H9 (cell line): ENCODE data around the gene DTWD1. TPM values are rescaled to one million over a fixed set of nuclear protein-coding genes. Genes with fewer than 3 reads are reported as not detected.
A peak's percentile ranks its signal among the peaks of the same experiment; 100 is the strongest.

Source experiments
- DNase-seq: peaks from one replicate; pipeline ENCODE4 v3.0.0-alpha.2; 2017
- H2AFZ ChIP-seq: one replicate; pipeline ENCODE4 v1.6.1; 2013; ENCODE audit warnings: mild to moderate bottlenecking, low read length, control low read depth, moderate library complexity
- H2AK5ac ChIP-seq: 2 replicates; pipeline ENCODE4 v1.6.1; 2013; ENCODE audit warnings: low read length, control low read depth, mixed read lengths; ENCODE audit not compliant: insufficient read length
- H2BK120ac ChIP-seq: one replicate; pipeline ENCODE4 v1.6.1; 2013; ENCODE audit warnings: low read depth, mild to moderate bottlenecking, low read length, control low read depth, inconsistent platforms; ENCODE audit not compliant: poor library complexity, severe bottlenecking
- H2BK12ac ChIP-seq: 2 replicates; pipeline ENCODE4 v1.6.1; 2013; ENCODE audit warnings: low read length, control low read depth, mixed read lengths, low read depth; ENCODE audit not compliant: insufficient read length
- H2BK15ac ChIP-seq: 2 replicates; pipeline ENCODE4 v1.6.1; 2013; ENCODE audit warnings: low read depth, low read length, control low read depth
- H2BK20ac ChIP-seq: one replicate; pipeline ENCODE4 v1.6.1; 2013; ENCODE audit warnings: low read depth, mild to moderate bottlenecking, low read length, control low read depth, inconsistent platforms; ENCODE audit not compliant: poor library complexity, severe bottlenecking
- H2BK5ac ChIP-seq: 2 replicates; pipeline ENCODE4 v1.6.1; 2013; ENCODE audit warnings: low read length, control low read depth, mixed read lengths; ENCODE audit not compliant: insufficient read length
- H3K14ac ChIP-seq: 2 replicates; pipeline ENCODE4 v1.6.1; 2013; ENCODE audit warnings: low read length, control low read depth; ENCODE audit not compliant: insufficient read depth
- H3K18ac ChIP-seq: 2 replicates; pipeline ENCODE4 v1.6.1; 2013; ENCODE audit warnings: low read depth, mild to moderate bottlenecking, mixed read lengths, low read length, control low read depth; ENCODE audit not compliant: insufficient read length
- H3K23ac ChIP-seq: 2 replicates; pipeline ENCODE4 v1.6.1; 2013; ENCODE audit warnings: low read length, control low read depth, mixed read lengths, low read depth; ENCODE audit not compliant: insufficient read length
- H3K23me2 ChIP-seq: 2 replicates; pipeline ENCODE4 v1.6.1; 2013; ENCODE audit warnings: low read depth, mild to moderate bottlenecking, mixed read lengths, low read length, control low read depth; ENCODE audit not compliant: insufficient read length, poor library complexity, severe bottlenecking
- H3K27ac ChIP-seq: 2 replicates; pipeline ENCODE4 v1.5.1; 2013; ENCODE audit warnings: low read length, control low read depth, mixed read lengths, low read depth; ENCODE audit not compliant: insufficient read length
- H3K27me3 ChIP-seq: 2 replicates; pipeline ENCODE4 v1.6.1; 2013; ENCODE audit warnings: low read length, control low read depth, inconsistent platforms; ENCODE audit not compliant: insufficient read depth
- H3K4ac ChIP-seq: 2 replicates; pipeline ENCODE4 v1.6.1; 2013; ENCODE audit warnings: low read depth, mild to moderate bottlenecking, control low read depth, inconsistent platforms, low read length, moderate library complexity
- H3K4me1 ChIP-seq: 2 replicates; pipeline ENCODE4 v1.6.1; 2013; ENCODE audit warnings: low read length, control low read depth, inconsistent platforms; ENCODE audit not compliant: insufficient read depth
- H3K4me2 ChIP-seq: 2 replicates; pipeline ENCODE4 v1.6.1; 2013; ENCODE audit warnings: low read length, control low read depth, mixed read lengths; ENCODE audit not compliant: insufficient read length, insufficient read depth
- H3K56ac ChIP-seq: 2 replicates; pipeline ENCODE4 v1.6.1; 2013; ENCODE audit warnings: low read depth, mild to moderate bottlenecking, mixed read lengths, low read length, control low read depth; ENCODE audit not compliant: insufficient read length
- H3K79me1 ChIP-seq: 2 replicates; pipeline ENCODE4 v1.6.1; 2013; ENCODE audit warnings: low read depth, mild to moderate bottlenecking, moderate library complexity, low read length, control low read depth, inconsistent platforms; ENCODE audit not compliant: insufficient read depth, poor library complexity, severe bottlenecking
- H3K79me2 ChIP-seq: 2 replicates; pipeline ENCODE4 v1.6.1; 2013; ENCODE audit warnings: low read length, control low read depth, inconsistent platforms; ENCODE audit not compliant: insufficient read depth
- H3K9ac ChIP-seq: 2 replicates; pipeline ENCODE4 v1.6.1; 2013; ENCODE audit warnings: low read length, control low read depth, mixed read lengths; ENCODE audit not compliant: insufficient read length; ENCODE audit errors: extremely low read depth
- H3K9me3 ChIP-seq: one replicate; pipeline ENCODE4 v1.6.1; 2013; ENCODE audit warnings: low read depth, low read length, inconsistent platforms; ENCODE audit not compliant: control insufficient read depth
- H3T11ph ChIP-seq: one replicate; pipeline ENCODE4 v1.6.1; 2013; ENCODE audit warnings: mild to moderate bottlenecking, low read length, control low read depth, inconsistent platforms
- H4K20me1 ChIP-seq: one replicate; pipeline ENCODE4 v1.6.1; 2013; ENCODE audit not compliant: control insufficient read depth, insufficient read length, insufficient read depth
- H4K5ac ChIP-seq: 2 replicates; pipeline ENCODE4 v1.6.1; 2013; ENCODE audit warnings: low read depth, mild to moderate bottlenecking, mixed read lengths, low read length, control low read depth; ENCODE audit not compliant: insufficient read length
- H4K8ac ChIP-seq: replicated peaks from 2 replicates; pipeline ENCODE4 v1.6.1; 2013; ENCODE audit warnings: low read length, control low read depth, mixed read lengths, low read depth; ENCODE audit not compliant: insufficient read length
- H4K91ac ChIP-seq: 2 replicates; pipeline ENCODE4 v1.6.1; 2013; ENCODE audit warnings: low read depth, mild to moderate bottlenecking, moderate library complexity, mixed read lengths, low read length, control low read depth; ENCODE audit not compliant: insufficient read length
- H3K27ac Mint-ChIP-seq, 3 experiments: 2 replicates in 2 of 3; 3 replicates in 1 of 3; pipeline ENCODE4 v1.8.0; 2020 to 2021; ENCODE audit warnings: mixed read lengths in 3 of 3, mild to moderate bottlenecking in 1 of 3, moderate library complexity in 1 of 3
- H3K27me3 Mint-ChIP-seq: 2 replicates; pipeline ENCODE4 v1.8.0; 2021; ENCODE audit warnings: low read depth, mild to moderate bottlenecking, moderate library complexity, mixed read lengths
- H3K36me3 Mint-ChIP-seq, 3 experiments: 2 replicates in 2 of 3; 3 replicates in 1 of 3; pipeline ENCODE4 v1.8.0; 2020 to 2021; ENCODE audit warnings: low read depth in 3 of 3, mixed read lengths in 3 of 3; ENCODE audit not compliant: insufficient read depth in 1 of 3
- H3K4me1 Mint-ChIP-seq, 2 experiments: 2 replicates each; pipeline ENCODE4 v1.8.0; 2020; ENCODE audit warnings: mixed read lengths in 2 of 2
- H3K4me3 Mint-ChIP-seq, 2 experiments: 2 replicates in 1 of 2; 3 replicates in 1 of 2; pipeline ENCODE4 v1.8.0; 2020 to 2021; ENCODE audit warnings: mild to moderate bottlenecking in 2 of 2, mixed read lengths in 2 of 2, moderate library complexity in 1 of 2
- H3K9me3 Mint-ChIP-seq, 2 experiments: 2 replicates in 1 of 2; 3 replicates in 1 of 2; pipeline ENCODE4 v1.8.0; 2020; ENCODE audit warnings: mild to moderate bottlenecking in 2 of 2, mixed read lengths in 2 of 2, moderate library complexity in 1 of 2
- WGBS: extraction: QIAGEN DNeasy Blood & Tissue Kit; methylation state at CpG from one replicate; pipeline ENCODE4 v1.1.7; 2013; ENCODE audit warnings: missing lambda C conversion rate, low lambda C conversion rate, mixed read lengths; ENCODE audit not compliant: insufficient read length; ENCODE audit errors: extremely low coverage; 5-methylcytosine and 5-hydroxymethylcytosine counted together
- total RNA-seq: library from RNA; stranded (reverse); gene quantifications from 2 replicates; pipeline ENCODE4 v1.2.1, GENCODE V29; 2021
- TF ChIP-seq, protein P1 (sequence below): fragments of 200-600 bp; sonication (generic); conservative IDR thresholded peaks from 3 replicates; pipeline ENCODE4 v1.8.0; 2021; ENCODE audit warnings: antibody characterized with exemption, mild to moderate bottlenecking

Gene DTWD1
- total RNA-seq, 1 experiment from 2014 or later = 26.7 TPM

DNA sequence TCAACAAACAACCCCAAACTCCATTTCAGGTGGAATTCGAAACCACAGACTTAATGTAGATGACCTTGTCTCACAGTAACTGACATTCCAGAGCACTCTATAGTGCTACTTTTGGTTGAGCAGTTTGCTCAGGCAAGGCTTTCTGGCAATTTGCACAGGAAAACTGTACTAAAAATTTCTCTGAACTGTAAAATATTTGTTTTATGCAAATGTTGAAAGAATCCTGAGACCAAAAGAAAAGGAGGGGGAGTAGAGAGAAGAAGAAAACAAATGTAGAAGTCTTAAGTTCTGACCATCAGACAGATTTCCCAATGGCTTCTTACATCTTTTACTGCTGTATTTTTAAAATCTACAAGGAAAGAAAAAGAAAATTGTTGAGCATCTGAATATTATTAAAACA, 53.5 kb downstream of the DTWD1 start:
- Histone ChIP-seq H3K27ac (no peak overlapping the region), H4K91ac (no peak overlapping the region), H3K9me3 (no peaks in the 10 kb centered on the region), H4K5ac (no peak overlapping the region), H3K4me1 (no peaks in the 10 kb centered on the region), H3K4ac (no peak overlapping the region), H3T11ph (no peak overlapping the region), H3K23ac (no peak overlapping the region), H2BK12ac (no peak overlapping the region), H4K8ac (no peak overlapping the region), H3K14ac (no peak overlapping the region), H2AFZ (no peak overlapping the region), H3K23me2 (no peaks in the 10 kb centered on the region), H4K20me1 (no peaks in the 10 kb centered on the region), H3K79me1 (no peaks in the 10 kb centered on the region), H3K56ac (no peak overlapping the region), H2BK120ac (no peak overlapping the region), H3K27me3 (no peaks in the 10 kb centered on the region), H2BK15ac (no peak overlapping the region), H2AK5ac (no peak overlapping the region), H3K9ac (no peak overlapping the region), H2BK5ac (no peak overlapping the region), H3K79me2 (no peaks in the 10 kb centered on the region), H2BK20ac (no peak overlapping the region), H3K4me2 (no peak overlapping the region), H3K18ac (no peak overlapping the region)
- Mint-ChIP-seq H3K4me3 (no peak overlapping the region), H3K27me3 (no peaks in the 10 kb centered on the region), H3K9me3 (no peaks in the 10 kb centered on the region), H3K27ac (0 out of 7 replicates have a peak overlapping the region, but pooled peaks of 1 of the 3 experiments have one; percentile 6), H3K36me3 (no peaks in the 10 kb centered on the region), H3K4me1 (peaks cover 10 to 11% of the 10 kb centered on the region in 2 experiments)
- TF ChIP-seq, protein P1, sequence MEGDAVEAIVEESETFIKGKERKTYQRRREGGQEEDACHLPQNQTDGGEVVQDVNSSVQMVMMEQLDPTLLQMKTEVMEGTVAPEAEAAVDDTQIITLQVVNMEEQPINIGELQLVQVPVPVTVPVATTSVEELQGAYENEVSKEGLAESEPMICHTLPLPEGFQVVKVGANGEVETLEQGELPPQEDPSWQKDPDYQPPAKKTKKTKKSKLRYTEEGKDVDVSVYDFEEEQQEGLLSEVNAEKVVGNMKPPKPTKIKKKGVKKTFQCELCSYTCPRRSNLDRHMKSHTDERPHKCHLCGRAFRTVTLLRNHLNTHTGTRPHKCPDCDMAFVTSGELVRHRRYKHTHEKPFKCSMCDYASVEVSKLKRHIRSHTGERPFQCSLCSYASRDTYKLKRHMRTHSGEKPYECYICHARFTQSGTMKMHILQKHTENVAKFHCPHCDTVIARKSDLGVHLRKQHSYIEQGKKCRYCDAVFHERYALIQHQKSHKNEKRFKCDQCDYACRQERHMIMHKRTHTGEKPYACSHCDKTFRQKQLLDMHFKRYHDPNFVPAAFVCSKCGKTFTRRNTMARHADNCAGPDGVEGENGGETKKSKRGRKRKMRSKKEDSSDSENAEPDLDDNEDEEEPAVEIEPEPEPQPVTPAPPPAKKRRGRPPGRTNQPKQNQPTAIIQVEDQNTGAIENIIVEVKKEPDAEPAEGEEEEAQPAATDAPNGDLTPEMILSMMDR = no peak
- no peak for DNase-seq
- no CpG with 5 or more reads among the region's 1 CpG for WGBS
